WTC11 (cell line): ENCODE measurements around the gene HNRNPAB.

ENCODE experiments used
- CTCF ChIP-seq: fragments of 200-600 bp; IDR thresholded peaks from 2 replicates; pipeline ENCODE4 v1.8.0; 2022; ENCODE audit warnings: antibody characterized with exemption
- E2F5 ChIP-seq: sonication (generic); formaldehyde crosslinking; IDR thresholded peaks from 2 replicates; pipeline ENCODE4 v1.8.1; 2022; ENCODE audit warnings: mild to moderate bottlenecking, moderate library complexity, missing genetic modification reagents
- NFATC4 ChIP-seq: fragments of 250-450 bp; sonication (Bioruptor Pico); IDR thresholded peaks from 2 replicates; pipeline ENCODE4 v1.9.0; 2021; ENCODE audit warnings: mild to moderate bottlenecking

GRCh38 chr5:178192244-178192643, 12.1 kb upstream of the HNRNPAB start:
- TF ChIP-seq CTCF (no peak), E2F5 (CRISPR knock-in tag) (no peak), NFATC4 (no peak)
